SJSA1 (cell line): ENCODE data around the gene TBXAS1. TPM values are rescaled to one million over a fixed set of nuclear protein-coding genes. Genes with fewer than 3 reads are reported as not detected.
A peak's percentile ranks its signal among the peaks of the same experiment; 100 is the strongest.

ENCODE experiments used
- DNase-seq, 2 experiments: peaks; one replicate each; pipeline ENCODE4 v3.0.0-alpha.2; 2015 to 2020; ENCODE audit warnings: low spot score in 2 of 2, low read depth in 1 of 2
- H3K27ac ChIP-seq: fragments of 250-450 bp; sonication (Bioruptor Pico); 2 replicates; pipeline ENCODE4 v1.5.1; 2020; ENCODE audit warnings: mild to moderate bottlenecking, moderate library complexity
- H3K27me3 ChIP-seq: fragments of 250-450 bp; sonication (Bioruptor Pico); replicated peaks from 2 replicates; pipeline ENCODE4 v1.5.1; 2020; ENCODE audit warnings: mild to moderate bottlenecking, moderate library complexity
- H3K36me3 ChIP-seq: fragments of 250-450 bp; sonication (Bioruptor Pico); 2 replicates; pipeline ENCODE4 v1.5.1; 2020; ENCODE audit warnings: mild to moderate bottlenecking
- H3K4me1 ChIP-seq: fragments of 250-450 bp; sonication (Bioruptor Pico); replicated peaks from 2 replicates; pipeline ENCODE4 v1.6.1; 2021; ENCODE audit warnings: mild to moderate bottlenecking
- H3K4me3 ChIP-seq: fragments of 250-450 bp; sonication (Bioruptor Pico); 2 replicates; pipeline ENCODE4 v1.5.1; 2020; ENCODE audit warnings: mild to moderate bottlenecking
- H3K9me3 ChIP-seq: fragments of 250-450 bp; sonication (Bioruptor Pico); replicated peaks from 2 replicates; pipeline ENCODE4 v1.5.1; 2020; ENCODE audit warnings: mild to moderate bottlenecking
- total RNA-seq: library from RNA; depleted of rRNA; stranded (reverse); fragments of >200 nt; shearing (Covaris generic); gene quantifications from 2 replicates; pipeline ENCODE4 v1.2.3, GENCODE V29; 2014

Gene TBXAS1
- total RNA-seq, 1 experiment from 2014 or later: 3.8 TPM

- H3K36me3 ChIP-seq: no peaks in the 10 kb centered on the region
- H3K4me3 ChIP-seq: no peak overlapping the region
- no peaks in the 10 kb centered on the region; the same call in 1 of the 2 replicates for H3K27me3 ChIP-seq
- no peak for DNase-seq
- H3K9me3 ChIP-seq: peaks cover 5% of the 10 kb centered on the region; the same call in 1 of the 2 replicates
- H3K4me1 ChIP-seq: no peaks in the 10 kb centered on the region
- H3K27ac ChIP-seq: no peak overlapping the region
These were observed 119.7 kb downstream of the TBXAS1 start for GRCh38 chr7:139948587-139949335.

GRCh38 chr7:139949629-139950028, 120.6 kb downstream of the TBXAS1 start:
- Histone ChIP-seq H3K27me3 (no peaks in the 10 kb centered on the region; the same call in 1 of the 2 replicates), H3K36me3 (no peaks in the 10 kb centered on the region), H3K4me3 (no peak overlapping the region), H3K4me1 (no peaks in the 10 kb centered on the region), H3K9me3 (peaks cover 5% of the 10 kb centered on the region; the same call in 1 of the 2 replicates), H3K27ac (no peak overlapping the region)
- DNase-seq: peak in 1 of 2 experiments; percentile 2

GRCh38 chr7:139950881-139951525, 121.9 kb downstream of the TBXAS1 start:
- no peaks in the 10 kb centered on the region for H3K36me3 ChIP-seq
- H3K9me3 ChIP-seq: 0 out of 2 replicates have a peak, but pooled peaks cover 2% of the 10 kb centered on the region
- H3K27me3 ChIP-seq: no peaks in the 10 kb centered on the region; the same call in 1 of the 2 replicates
- no peak overlapping the region for H3K27ac ChIP-seq
- H3K4me1 ChIP-seq: no peaks in the 10 kb centered on the region
- no peak overlapping the region for H3K4me3 ChIP-seq
- DNase-seq: no peak

GRCh38 chr7:139953229-139953628, 124.2 kb downstream of the TBXAS1 start:
- DNase-seq: no peak
- Histone ChIP-seq H3K4me1 (no peaks in the 10 kb centered on the region), H3K27me3 (no peaks in the 10 kb centered on the region; the same call in 1 of the 2 replicates)

GRCh38 chr7:139955109-139955820, 126.2 kb downstream of the TBXAS1 start:
- Histone ChIP-seq H3K9me3 (no peaks in the 10 kb centered on the region), H3K36me3 (no peaks in the 10 kb centered on the region), H3K4me3 (no peak overlapping the region), H3K27ac (no peak overlapping the region), H3K4me1 (0 out of 2 replicates have a peak, but pooled peaks cover 4% of the 10 kb centered on the region), H3K27me3 (no peaks in the 10 kb centered on the region)
- no peak for DNase-seq

More at GRCh38 chr7:139953229-139953628, 124.2 kb downstream of the TBXAS1 start:
- Histone ChIP-seq H3K9me3 (no peaks in the 10 kb centered on the region), H3K36me3 (no peaks in the 10 kb centered on the region), H3K4me3 (no peak overlapping the region), H3K27ac (no peak overlapping the region)

- DNase-seq: peak in 1 of 2 experiments; percentile 6
- Histone ChIP-seq H3K36me3 (no peaks in the 10 kb centered on the region), H3K9me3 (no peaks in the 10 kb centered on the region), H3K27ac (no peak overlapping the region), H3K4me3 (no peak overlapping the region), H3K4me1 (0 out of 2 replicates have a peak, but pooled peaks cover 4% of the 10 kb centered on the region), H3K27me3 (no peaks in the 10 kb centered on the region)
These were observed 129.7 kb downstream of the TBXAS1 start for GRCh38 chr7:139958599-139959284.

GRCh38 chr7:139959285-139959628, 130.2 kb downstream of the TBXAS1 start:
- Histone ChIP-seq H3K27ac (no peak overlapping the region), H3K27me3 (no peaks in the 10 kb centered on the region), H3K36me3 (no peaks in the 10 kb centered on the region), H3K4me1 (0 out of 2 replicates have a peak, but pooled peaks cover 4% of the 10 kb centered on the region), H3K9me3 (no peaks in the 10 kb centered on the region), H3K4me3 (no peak overlapping the region)
- DNase-seq: no peak

GRCh38 chr7:139959718-139960117, 130.7 kb downstream of the TBXAS1 start:
- H3K27ac ChIP-seq: no peak overlapping the region

GRCh38 chr7:139960157-139960556, 131.1 kb downstream of the TBXAS1 start:
- no peaks in the 10 kb centered on the region for H3K9me3 ChIP-seq

More at GRCh38 chr7:139959718-139960117, 130.7 kb downstream of the TBXAS1 start:
- no peak for DNase-seq
- H3K9me3 ChIP-seq: no peaks in the 10 kb centered on the region
- H3K27me3 ChIP-seq: no peaks in the 10 kb centered on the region
- no peaks in the 10 kb centered on the region for H3K36me3 ChIP-seq
- no peak overlapping the region for H3K4me3 ChIP-seq
- 0 out of 2 replicates have a peak, but pooled peaks cover 4% of the 10 kb centered on the region for H3K4me1 ChIP-seq

GRCh38 chr7:139965942-139966628, 137.0 kb downstream of the TBXAS1 start:
- Histone ChIP-seq H3K9me3 (no peaks in the 10 kb centered on the region), H3K27me3 (peaks cover 3% of the 10 kb centered on the region; the same call in 1 of the 2 replicates), H3K4me1 (no peaks in the 10 kb centered on the region), H3K4me3 (no peak overlapping the region), H3K36me3 (no peaks in the 10 kb centered on the region), H3K27ac (no peak overlapping the region)
- DNase-seq: no peak

More at GRCh38 chr7:139960157-139960556, 131.1 kb downstream of the TBXAS1 start:
- no peak for DNase-seq
- no peak overlapping the region for H3K27ac ChIP-seq
- H3K27me3 ChIP-seq: no peaks in the 10 kb centered on the region
- H3K4me3 ChIP-seq: no peak overlapping the region
- H3K4me1 ChIP-seq: 0 out of 2 replicates have a peak, but pooled peaks cover 4% of the 10 kb centered on the region
- H3K36me3 ChIP-seq: no peaks in the 10 kb centered on the region

GRCh38 chr7:139966949-139967348, 137.9 kb downstream of the TBXAS1 start:
- no peak for DNase-seq
- H3K9me3 ChIP-seq: no peaks in the 10 kb centered on the region
- H3K4me3 ChIP-seq: no peak overlapping the region
- no peaks in the 10 kb centered on the region for H3K36me3 ChIP-seq
- peaks cover 3% of the 10 kb centered on the region; the same call in 1 of the 2 replicates for H3K27me3 ChIP-seq
- no peaks in the 10 kb centered on the region for H3K4me1 ChIP-seq
- no peak overlapping the region for H3K27ac ChIP-seq

GRCh38 chr7:139968931-139969330, 139.9 kb downstream of the TBXAS1 start:
- H3K4me3 ChIP-seq: no peak overlapping the region
- H3K27me3 ChIP-seq: peaks cover 3% of the 10 kb centered on the region; the same call in 1 of the 2 replicates
- no peaks in the 10 kb centered on the region for H3K9me3 ChIP-seq
- H3K36me3 ChIP-seq: no peaks in the 10 kb centered on the region
- no peaks in the 10 kb centered on the region for H3K4me1 ChIP-seq
- H3K27ac ChIP-seq: no peak overlapping the region
- DNase-seq: no peak
